Cardiac fibroblast (primary cell): ENCODE results near the gene TBC1D2.

Experiments used
- DNase-seq, 2 donors: peaks; one replicate each; pipeline versions ENCODE4 v3.0.0 to v3.0.0-alpha.2; 2010; ENCODE audit warnings: low read depth in 2 of 2
- H3K4me3 ChIP-seq, 2 donors: replicated peaks in 1 of 2; 1 replicate in 1 of 2; 2 replicates in 1 of 2; pipeline ENCODE4 v1.5.1; 2011; ENCODE audit warnings: low read depth in 2 of 2, low read length in 2 of 2, mild to moderate bottlenecking in 2 of 2, moderate library complexity in 1 of 2
- CTCF ChIP-seq: IDR thresholded peaks from one replicate; pipeline ENCODE4 v1.5.1; 2011; ENCODE audit warnings: low read depth, mild to moderate bottlenecking, low read length, inconsistent platforms

TBC1D2 gene

DNA sequence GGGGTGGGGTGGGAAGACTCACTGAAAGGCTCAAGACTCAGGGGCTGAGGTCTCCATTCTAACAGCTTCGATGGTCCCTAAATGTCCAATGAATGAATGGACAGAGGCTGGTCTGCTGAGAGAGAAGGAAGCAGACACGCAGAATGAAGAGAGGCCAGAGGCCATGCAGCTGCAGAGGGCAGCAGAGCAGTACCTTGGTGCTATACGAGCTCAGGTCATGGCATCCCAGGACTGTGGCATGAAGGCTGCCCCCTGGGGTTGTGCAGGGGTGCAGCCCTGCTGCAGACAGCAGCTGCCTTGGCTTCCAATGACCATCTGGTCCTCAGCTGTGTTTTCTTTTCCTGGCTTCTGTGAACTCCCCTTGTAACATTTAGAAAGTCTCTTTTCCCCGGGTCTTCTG, 47.8 kb downstream of the TBC1D2 start:
- no peak overlapping the region for H3K4me3 ChIP-seq
- TF ChIP-seq CTCF = no peak
- no peak for DNase-seq

GRCh38 chr9:98206754-98207153, 48.7 kb downstream of the TBC1D2 start:
- no peak for DNase-seq
- no peak overlapping the region for H3K4me3 ChIP-seq
- TF ChIP-seq CTCF = no peak

- TF ChIP-seq CTCF = no peak
- H3K4me3 ChIP-seq = no peak overlapping the region
- no peak for DNase-seq
Observed at GRCh38 chr9:98204692-98205091, 50.8 kb downstream of the TBC1D2 start.

GRCh38 chr9:98203153-98203552, 52.3 kb downstream of the TBC1D2 start:
- DNase-seq = no peak
- no peak overlapping the region for H3K4me3 ChIP-seq
- TF ChIP-seq CTCF = no peak

DNA sequence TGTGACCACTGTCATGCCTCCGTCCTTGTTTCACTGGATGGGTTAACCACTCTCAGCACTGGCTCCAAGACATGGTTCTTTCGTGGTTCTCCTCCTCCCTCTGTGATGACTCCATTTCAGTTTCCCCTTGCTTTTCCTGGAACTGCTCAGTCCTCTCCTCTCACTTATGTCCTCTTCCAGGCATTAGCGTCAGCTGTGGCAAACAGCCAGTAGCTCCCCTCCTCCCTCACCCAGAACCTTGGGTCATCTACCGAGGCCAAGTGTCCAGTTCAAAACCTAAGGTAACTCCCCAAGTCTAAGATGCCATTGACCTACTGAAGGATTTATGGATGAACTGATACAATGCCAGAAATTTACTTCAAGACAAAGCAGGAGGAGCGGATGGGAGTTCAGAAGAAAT, 53.2 kb downstream of the TBC1D2 start:
- H3K4me3 ChIP-seq = no peak overlapping the region
- no peak for DNase-seq
- no peak for TF ChIP-seq CTCF

GRCh38 chr9:98201749-98202148, 53.7 kb downstream of the TBC1D2 start:
- no peak for DNase-seq
- no peak for TF ChIP-seq CTCF
- no peak overlapping the region for H3K4me3 ChIP-seq

DNA sequence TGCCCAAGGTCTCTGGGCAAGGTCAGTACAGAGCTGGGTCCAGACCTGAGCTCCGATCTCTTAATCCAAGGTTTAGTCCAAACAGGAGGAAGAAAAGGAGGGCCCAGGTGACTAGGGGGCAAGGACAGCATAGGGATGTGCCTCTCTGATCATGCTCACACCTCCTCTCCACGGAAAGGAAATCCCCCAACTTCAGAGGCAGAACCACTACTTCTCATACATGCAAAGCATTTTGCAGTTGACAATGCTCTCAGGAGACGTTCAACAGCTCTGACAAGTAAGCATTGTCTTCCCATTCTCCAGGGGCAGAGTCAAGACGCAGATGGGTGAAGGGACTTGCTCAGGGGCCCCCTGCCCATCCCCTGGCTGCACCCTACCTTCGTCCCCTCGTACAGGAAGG, 54.3 kb downstream of the TBC1D2 start:
- TF ChIP-seq CTCF = no peak
- no peak for DNase-seq

More for the DNA sequence above, 54.3 kb downstream of the TBC1D2 start:
- no peak overlapping the region for H3K4me3 ChIP-seq
